HS-27A (cell line): ENCODE measurements around the gene BACE1.

ENCODE experiments used
- DNase-seq: peaks from one replicate; pipeline ENCODE4 v3.0.0-alpha.2; 2012; ENCODE audit warnings: low read depth, missing footprints

The BACE1 gene

GRCh38 chr11:117305145-117305544 is 10.9 kb downstream of the BACE1 start:
- no peak for DNase-seq

GRCh38 chr11:117303646-117304315 is 12.3 kb downstream of the BACE1 start:
- no peak for DNase-seq

- no peak for DNase-seq
These were observed 13.0 kb downstream of the BACE1 start for GRCh38 chr11:117303101-117303500.

GRCh38 chr11:117302228-117302627 is 13.8 kb downstream of the BACE1 start:
- DNase-seq = no peak

GRCh38 chr11:117300773-117301172 is 15.3 kb downstream of the BACE1 start:
- no peak for DNase-seq

GRCh38 chr11:117300283-117300663 is 15.8 kb downstream of the BACE1 start:
- DNase-seq = no peak

- no peak for DNase-seq
These were observed 16.4 kb downstream of the BACE1 start for GRCh38 chr11:117299351-117300282.

GRCh38 chr11:117298195-117298594 is 17.9 kb downstream of the BACE1 start:
- no peak for DNase-seq

GRCh38 chr11:117296881-117297280 is 19.2 kb downstream of the BACE1 start:
- no peak for DNase-seq

- no peak for DNase-seq
These were observed 20.5 kb downstream of the BACE1 start for GRCh38 chr11:117295438-117296137.

GRCh38 chr11:117292616-117293015 is 23.4 kb downstream of the BACE1 start:
- no peak for DNase-seq

GRCh38 chr11:117290809-117291396 is 25.2 kb downstream of the BACE1 start, which contains the start of gene BACE1-AS:
Gene BACE1-AS, plus strand, starts transcription at chr11:117291346.
- no peak for DNase-seq

- no peak for DNase-seq
These were observed 26.3 kb downstream of the BACE1 start for GRCh38 chr11:117289795-117290194.

GRCh38 chr11:117287668-117288067 is 28.4 kb downstream of the BACE1 start:
- DNase-seq = no peak

GRCh38 chr11:117286588-117286987 is 29.5 kb downstream of the BACE1 start:
- no peak for DNase-seq

GRCh38 chr11:117284053-117284452 is 32.0 kb downstream of the BACE1 start:
- no peak for DNase-seq

- DNase-seq = no peak
These were observed 33.1 kb downstream of the BACE1 start for GRCh38 chr11:117282956-117283355.

- DNase-seq = no peak
These were observed 34.2 kb downstream of the BACE1 start for GRCh38 chr11:117281869-117282268.

- DNase-seq = peak; percentile 80
These were observed 34.9 kb downstream of the BACE1 start for GRCh38 chr11:117281159-117281558.

- DNase-seq = no peak
These were observed 36.2 kb downstream of the BACE1 start for GRCh38 chr11:117279711-117280376.

- no peak for DNase-seq
These were observed 37.7 kb downstream of the BACE1 start for GRCh38 chr11:117278347-117278746.
